K562 (cell line): Measurements from ENCODE around the gene ZFAND2B. TPM values are rescaled to one million over a fixed set of nuclear protein-coding genes. Genes with fewer than 3 reads are reported as not detected.
A peak's percentile ranks its signal among the peaks of the same experiment; 100 is the strongest.

ENCODE experiments used
- BMI1 ChIP-seq: fragments of 150-350 bp; IDR thresholded peaks from 2 replicates; pipeline ENCODE4 v1.6.1; 2014; ENCODE audit warnings: low read length
- CC2D1A ChIP-seq: fragments of 450-650 bp; IDR thresholded peaks from 2 replicates; pipeline ENCODE4 v1.6.1; 2017; ENCODE audit warnings: mild to moderate bottlenecking
- CREB1 ChIP-seq, 2 experiments: sonication (generic) in 1 of 2; formaldehyde crosslinking in 1 of 2; IDR thresholded peaks; 2 replicates each; pipeline versions ENCODE4 v1.6.1 to v1.8.0; 2012 to 2022; ENCODE audit warnings: inconsistent platforms in 1 of 2, mild to moderate bottlenecking in 1 of 2, missing genetic modification reagents in 1 of 2, moderate library complexity in 1 of 2
- EHMT2 ChIP-seq: fragments of 450-650 bp; IDR thresholded peaks from 2 replicates; pipeline ENCODE4 v1.6.1; 2018; ENCODE audit warnings: antibody characterized with exemption
- ELF4 ChIP-seq: fragments of 450-650 bp; formaldehyde crosslinking; IDR thresholded peaks from 2 replicates; pipeline ENCODE4 v1.4.0; 2022; ENCODE audit warnings: missing genetic modification characterization
- FIP1L1 ChIP-seq: fragments of 200-400 bp; formaldehyde crosslinking; IDR thresholded peaks from 2 replicates; pipeline ENCODE4 v1.6.1; 2018; ENCODE audit warnings: mild to moderate bottlenecking, low read depth, low read length; ENCODE audit not compliant: poor library complexity, severe bottlenecking
- GATAD2B ChIP-seq: fragments of 450-650 bp; IDR thresholded peaks from 2 replicates; pipeline ENCODE4 v1.6.1; 2017; ENCODE audit warnings: mild to moderate bottlenecking, borderline replicate concordance
- HNRNPLL ChIP-seq: fragments of 200-400 bp; formaldehyde crosslinking; IDR thresholded peaks from 2 replicates; pipeline ENCODE4 v1.6.1; 2017; ENCODE audit warnings: low read length, low read depth, mild to moderate bottlenecking; ENCODE audit not compliant: poor library complexity, severe bottlenecking
- MEIS2 ChIP-seq: fragments of 450-650 bp; IDR thresholded peaks from 2 replicates; pipeline ENCODE4 v1.6.1; 2014; ENCODE audit warnings: mild to moderate bottlenecking; ENCODE audit not compliant: partially characterized antibody
- NFATC3 ChIP-seq: fragments of 450-650 bp; IDR thresholded peaks from 2 replicates; pipeline ENCODE4 v1.6.1; 2017; ENCODE audit warnings: mild to moderate bottlenecking
- POLR3A ChIP-seq: IDR thresholded peaks from 2 replicates; pipeline ENCODE4 v1.6.1; 2011; ENCODE audit warnings: borderline replicate concordance, mild to moderate bottlenecking, moderate library complexity; ENCODE audit not compliant: insufficient read length, insufficient read depth; ENCODE audit errors: extremely low read depth
- RHOXF2B ChIP-seq: fragments of 250-450 bp; sonication (Bioruptor Pico); conservative IDR thresholded peaks from 2 replicates; pipeline ENCODE4 v1.5.1; 2021
- SPI1 ChIP-seq: IDR thresholded peaks from 2 replicates; pipeline ENCODE4 v1.6.1; 2011; ENCODE audit warnings: low read depth, low read length, control low read depth, borderline replicate concordance
- STAG1 ChIP-seq: sonication (generic); formaldehyde crosslinking; IDR thresholded peaks from 2 replicates; pipeline ENCODE4 v1.5.0; 2020; ENCODE audit warnings: missing genetic modification reagents, borderline replicate concordance
- SUPT5H ChIP-seq: fragments of 450-650 bp; IDR thresholded peaks from 2 replicates; pipeline ENCODE4 v1.6.1; 2016
- TAF9B ChIP-seq: fragments of 450-650 bp; IDR thresholded peaks from 2 replicates; pipeline ENCODE4 v1.6.1; 2018; ENCODE audit warnings: mild to moderate bottlenecking; ENCODE audit not compliant: partially characterized antibody
- WHSC1 ChIP-seq: IDR thresholded peaks from one replicate; pipeline ENCODE4 v1.6.1; 2012; ENCODE audit warnings: low read length, control low read depth, inconsistent platforms
- ZC3H11A ChIP-seq: IDR thresholded peaks from 2 replicates; pipeline ENCODE4 v1.6.1; 2012; ENCODE audit warnings: low read depth, low read length, improper control_type of control experiment
- ZNF766 ChIP-seq: fragments of 200-800 bp; sonication (Bioruptor generic); conservative IDR thresholded peaks from 2 replicates; pipeline ENCODE4 v1.6.1; 2016; ENCODE audit warnings: missing genetic modification characterization, missing compliant biosample characterization
- polyA plus RNA-seq, 8 experiments: library from polyadenylated mRNA; depleted of rRNA in 4 of 8; stranded (reverse) in 5 of 8; unstranded in 3 of 8; fragments of >200 nt; fragmentation: Nextera tagmentation in 2 of 8; fragmentation: Illumina TruSeq in 1 of 8; extraction: Ambion mirVana in 2 of 8; extraction: Trizol in 1 of 8; gene quantifications; 2 replicates each; pipeline versions ENCODE4 v1.2.1 to v1.2.3, GENCODE V29; 2011 to 2014; ENCODE audit warnings: inconsistent platforms in 1 of 8, missing spikeins in 1 of 8
- total RNA-seq, 7 experiments: library from RNA; depleted of rRNA in 6 of 7; stranded (reverse); fragments of >200 nt in 6 of 7; fragmentation: Illumina TruSeq in 2 of 7; extraction: Trizol in 2 of 7; gene quantifications; 2 replicates each; pipeline versions ENCODE4 v1.2.1 to v1.2.3, GENCODE V29; 2011 to 2021; ENCODE audit warnings: low replicate concordance in 1 of 7
- TF ChIP-seq, protein P1 (sequence below): IDR thresholded peaks from 3 replicates; pipeline ENCODE4 v1.6.1; 2011; ENCODE audit warnings: borderline replicate concordance, mild to moderate bottlenecking, moderate library complexity; ENCODE audit not compliant: insufficient read length; ENCODE audit errors: extremely low read depth
- TF ChIP-seq, protein P2 (sequence below): fragments of 450-650 bp; formaldehyde crosslinking; IDR thresholded peaks from 2 replicates; pipeline ENCODE4 v1.4.0; 2022; ENCODE audit warnings: mild to moderate bottlenecking, moderate library complexity
- TF ChIP-seq, protein P3 (sequence below): conservative IDR thresholded peaks from 2 replicates; pipeline ENCODE4 v1.6.1; 2011; ENCODE audit warnings: low read depth, mild to moderate bottlenecking, low read length; ENCODE audit not compliant: control insufficient read depth
- TF ChIP-seq, protein P4 (sequence below): fragments of 450-650 bp; IDR thresholded peaks from 2 replicates; pipeline ENCODE4 v1.6.1; 2018; ENCODE audit warnings: mild to moderate bottlenecking, low read depth; ENCODE audit not compliant: partially characterized antibody

The ZFAND2B gene
- total and polyA plus RNA-seq, 9 of the 15 experiments (the other 6 are each of a cell fraction or from before 2014, with no cell fraction given) = 9.9 to 33.3 (median 26.1) TPM

DNA sequence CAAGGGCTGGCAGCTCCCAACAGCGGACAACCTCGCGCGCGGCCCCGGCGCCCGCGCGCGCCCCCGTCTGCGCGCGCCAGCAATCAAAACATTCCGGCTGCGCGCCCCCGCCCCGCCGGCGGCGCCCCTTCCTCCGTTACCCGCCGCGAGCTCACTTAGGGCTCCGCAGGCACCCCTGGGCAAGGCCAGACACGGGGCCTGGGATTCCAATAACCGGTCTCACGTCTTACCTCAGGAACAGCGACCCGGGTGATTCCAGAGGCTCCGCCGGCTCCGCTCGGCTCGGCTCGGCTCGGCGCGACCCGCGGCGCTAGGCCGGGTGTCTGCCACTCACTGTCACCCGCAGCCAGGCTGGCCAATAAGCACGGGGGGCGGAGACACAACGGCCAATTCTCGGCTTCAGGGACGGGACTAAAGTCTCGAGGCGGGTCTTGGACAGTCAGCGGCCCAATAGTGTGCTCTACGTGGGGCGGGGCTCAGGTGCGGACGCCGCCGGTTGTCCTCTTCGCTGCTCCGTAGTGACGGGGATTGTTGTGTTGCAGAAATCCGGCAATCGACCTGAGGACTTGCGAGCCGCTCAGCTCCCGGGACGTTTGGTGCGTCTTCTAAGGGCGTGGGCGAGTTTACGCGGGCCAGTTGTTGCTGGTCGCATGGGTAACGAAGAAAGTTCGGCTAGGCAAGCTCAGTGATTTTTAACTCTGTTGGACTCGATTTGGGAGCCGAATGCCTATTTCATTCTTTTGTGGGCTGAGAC is 22.9 kb downstream of the ZFAND2B start, which contains the start of the genes ANKZF1 and ATG9A (continued):
- TF ChIP-seq NFATC3 (no peak), RHOXF2B (CRISPR knock-in tag) (no peak), ELF4 (CRISPR knock-in tag) (no peak), SPI1 (no peak), ZC3H11A (no peak), STAG1 (no peak), TAF9B (no peak), WHSC1 (no peak), POLR3A (no peak), CC2D1A (no peak), FIP1L1 (peak; percentile 62), SUPT5H (peak; percentile 82), CREB1 (IDR thresholded peaks at IDR 0.05) (peak; percentile 88), CREB1 (CRISPR knock-in tag; IDR thresholded peaks at IDR 0.05) (peak; percentile 86), MEIS2 (peak; percentile 68), BMI1 (no peak), HNRNPLL (peak; percentile 62), GATAD2B (peak; percentile 65; the same call in 1 of the 2 replicates), EHMT2 (no peak), ZNF766 (CRISPR knock-in tag) (peak; percentile 94)
- TF ChIP-seq, protein P1, sequence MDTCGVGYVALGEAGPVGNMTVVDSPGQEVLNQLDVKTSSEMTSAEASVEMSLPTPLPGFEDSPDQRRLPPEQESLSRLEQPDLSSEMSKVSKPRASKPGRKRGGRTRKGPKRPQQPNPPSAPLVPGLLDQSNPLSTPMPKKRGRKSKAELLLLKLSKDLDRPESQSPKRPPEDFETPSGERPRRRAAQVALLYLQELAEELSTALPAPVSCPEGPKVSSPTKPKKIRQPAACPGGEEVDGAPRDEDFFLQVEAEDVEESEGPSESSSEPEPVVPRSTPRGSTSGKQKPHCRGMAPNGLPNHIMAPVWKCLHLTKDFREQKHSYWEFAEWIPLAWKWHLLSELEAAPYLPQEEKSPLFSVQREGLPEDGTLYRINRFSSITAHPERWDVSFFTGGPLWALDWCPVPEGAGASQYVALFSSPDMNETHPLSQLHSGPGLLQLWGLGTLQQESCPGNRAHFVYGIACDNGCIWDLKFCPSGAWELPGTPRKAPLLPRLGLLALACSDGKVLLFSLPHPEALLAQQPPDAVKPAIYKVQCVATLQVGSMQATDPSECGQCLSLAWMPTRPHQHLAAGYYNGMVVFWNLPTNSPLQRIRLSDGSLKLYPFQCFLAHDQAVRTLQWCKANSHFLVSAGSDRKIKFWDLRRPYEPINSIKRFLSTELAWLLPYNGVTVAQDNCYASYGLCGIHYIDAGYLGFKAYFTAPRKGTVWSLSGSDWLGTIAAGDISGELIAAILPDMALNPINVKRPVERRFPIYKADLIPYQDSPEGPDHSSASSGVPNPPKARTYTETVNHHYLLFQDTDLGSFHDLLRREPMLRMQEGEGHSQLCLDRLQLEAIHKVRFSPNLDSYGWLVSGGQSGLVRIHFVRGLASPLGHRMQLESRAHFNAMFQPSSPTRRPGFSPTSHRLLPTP = no peak
- TF ChIP-seq, protein P2, sequence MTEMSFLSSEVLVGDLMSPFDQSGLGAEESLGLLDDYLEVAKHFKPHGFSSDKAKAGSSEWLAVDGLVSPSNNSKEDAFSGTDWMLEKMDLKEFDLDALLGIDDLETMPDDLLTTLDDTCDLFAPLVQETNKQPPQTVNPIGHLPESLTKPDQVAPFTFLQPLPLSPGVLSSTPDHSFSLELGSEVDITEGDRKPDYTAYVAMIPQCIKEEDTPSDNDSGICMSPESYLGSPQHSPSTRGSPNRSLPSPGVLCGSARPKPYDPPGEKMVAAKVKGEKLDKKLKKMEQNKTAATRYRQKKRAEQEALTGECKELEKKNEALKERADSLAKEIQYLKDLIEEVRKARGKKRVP (CRISPR knock-in tag) = no peak
- TF ChIP-seq, protein P3, sequence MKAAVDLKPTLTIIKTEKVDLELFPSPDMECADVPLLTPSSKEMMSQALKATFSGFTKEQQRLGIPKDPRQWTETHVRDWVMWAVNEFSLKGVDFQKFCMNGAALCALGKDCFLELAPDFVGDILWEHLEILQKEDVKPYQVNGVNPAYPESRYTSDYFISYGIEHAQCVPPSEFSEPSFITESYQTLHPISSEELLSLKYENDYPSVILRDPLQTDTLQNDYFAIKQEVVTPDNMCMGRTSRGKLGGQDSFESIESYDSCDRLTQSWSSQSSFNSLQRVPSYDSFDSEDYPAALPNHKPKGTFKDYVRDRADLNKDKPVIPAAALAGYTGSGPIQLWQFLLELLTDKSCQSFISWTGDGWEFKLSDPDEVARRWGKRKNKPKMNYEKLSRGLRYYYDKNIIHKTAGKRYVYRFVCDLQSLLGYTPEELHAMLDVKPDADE = no peak
- TF ChIP-seq, protein P4, sequence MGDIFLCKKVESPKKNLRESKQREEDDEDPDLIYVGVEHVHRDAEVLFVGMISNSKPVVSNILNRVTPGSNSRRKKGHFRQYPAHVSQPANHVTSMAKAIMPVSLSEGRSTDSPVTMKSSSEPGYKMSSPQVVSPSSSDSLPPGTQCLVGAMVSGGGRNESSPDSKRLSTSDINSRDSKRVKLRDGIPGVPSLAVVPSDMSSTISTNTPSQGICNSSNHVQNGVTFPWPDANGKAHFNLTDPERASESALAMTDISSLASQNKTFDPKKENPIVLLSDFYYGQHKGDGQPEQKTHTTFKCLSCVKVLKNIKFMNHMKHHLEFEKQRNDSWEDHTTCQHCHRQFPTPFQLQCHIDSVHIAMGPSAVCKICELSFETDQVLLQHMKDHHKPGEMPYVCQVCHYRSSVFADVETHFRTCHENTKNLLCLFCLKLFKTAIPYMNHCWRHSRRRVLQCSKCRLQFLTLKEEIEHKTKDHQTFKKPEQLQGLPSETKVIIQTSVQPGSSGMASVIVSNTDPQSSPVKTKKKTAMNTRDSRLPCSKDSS = no peak
